Measurements from ENCODE around the gene COL7A1. TPM values are rescaled to one million over a fixed set of nuclear protein-coding genes. Genes with fewer than 3 reads are reported as not detected.
A peak's percentile ranks its signal among the peaks of the same experiment; 100 is the strongest.

Gene COL7A1
- total and polyA plus RNA-seq, 2 experiments from 2014 or later, result 4.0 to 7.9 TPM

GRCh38 chr3:48528754-48529153 is 66.4 kb downstream of the COL7A1 start:
- Histone ChIP-seq H3K9me2 (ENCODE audit: insufficient read depth) (no peaks in the 10 kb centered on the region), H3F3A (replicated peaks; ENCODE audit: low read depth) (peaks cover 4% of the 10 kb centered on the region; the same call in 1 of the 2 replicates), H4K20me1 (replicated peaks; ENCODE audit: insufficient read depth) (no peaks in the 10 kb centered on the region), H3K4me1 (ENCODE audit: insufficient read depth) (no peaks in the 10 kb centered on the region), H3K79me2 (replicated peaks; ENCODE audit: insufficient read depth) (no peaks in the 10 kb centered on the region), H3K4me3 (no peak overlapping the region), H2AFZ (no peak overlapping the region), H3K4me2 (no peak overlapping the region), H3K27ac (ENCODE audit: low read depth) (no peak overlapping the region), H3K27me3 (ENCODE audit: insufficient read depth) (no peaks in the 10 kb centered on the region), H3K36me3 (ENCODE audit: insufficient read depth) (0 out of 2 replicates have a peak, but pooled peaks cover 3% of the 10 kb centered on the region)
- ATAC-seq, result no peak
- H3K36me3 Mint-ChIP-seq (ENCODE audit: low read depth), result peaks cover 16% of the 10 kb centered on the region
- no peaks in the 10 kb centered on the region for H3K4me1 Mint-ChIP-seq
- TF ChIP-seq CREB1 (CRISPR knock-in tag; IDR thresholded peaks at IDR 0.05; ENCODE audit: low read depth) (no peak), REST (IDR thresholded peaks at IDR 0.05; ENCODE audit: unreplicated experiment) (no peak), ZNF331 (CRISPR knock-in tag; IDR thresholded peaks at IDR 0.05; ENCODE audit: low read depth) (no peak), ETS1 (IDR thresholded peaks at IDR 0.05) (no peak), NANOG (IDR thresholded peaks at IDR 0.05; ENCODE audit: borderline replicate concordance) (no peak), JUNB (IDR thresholded peaks at IDR 0.05; ENCODE audit: unreplicated experiment) (no peak), ZNF114 (CRISPR knock-in tag; IDR thresholded peaks at IDR 0.05) (no peak), STAT1 (IDR thresholded peaks at IDR 0.05; ENCODE audit: unreplicated experiment) (no peak), POLR2AphosphoS5 (IDR thresholded peaks at IDR 0.05; ENCODE audit: low read depth) (no peak), CTCF (conservative IDR thresholded peaks at IDR 0.05; ENCODE audit: low read depth in 2 of 2) (no peak)
- no peak overlapping the region for H3K4me3 Mint-ChIP-seq
- no peaks in the 10 kb centered on the region for H3K9me3 Mint-ChIP-seq
- peaks cover 3% of the 10 kb centered on the region for H3K27me3 Mint-ChIP-seq (ENCODE audit: insufficient read depth, low read depth, poor library complexity)
- DNase-seq (ENCODE audit: low spot score), result no peak
- no peak overlapping the region for H3K27ac Mint-ChIP-seq

GRCh38 chr3:48528048-48528447 is 67.1 kb downstream of the COL7A1 start:
- ATAC-seq, result no peak
- Mint-ChIP-seq H3K27ac (peak overlapping the region; percentile 63; the same call in 1 of the 2 replicates), H3K9me3 (no peaks in the 10 kb centered on the region), H3K4me1 (no peaks in the 10 kb centered on the region), H3K36me3 (ENCODE audit: low read depth) (peaks cover 16% of the 10 kb centered on the region), H3K27me3 (ENCODE audit: insufficient read depth, low read depth, poor library complexity) (peaks cover 3% of the 10 kb centered on the region), H3K4me3 (no peak overlapping the region)
- no peaks in the 10 kb centered on the region for H3K79me2 ChIP-seq (replicated peaks; ENCODE audit: insufficient read depth)
- no peak overlapping the region for H3K27ac ChIP-seq (ENCODE audit: low read depth)
- H3K9me2 ChIP-seq (ENCODE audit: insufficient read depth), result no peaks in the 10 kb centered on the region
- no peaks in the 10 kb centered on the region for H4K20me1 ChIP-seq (replicated peaks; ENCODE audit: insufficient read depth)
- no peak overlapping the region for H3K4me2 ChIP-seq
- 0 out of 2 replicates have a peak, but pooled peaks cover 3% of the 10 kb centered on the region for H3K36me3 ChIP-seq (ENCODE audit: insufficient read depth)
- 0 out of 2 replicates have a peak, but pooled peaks cover 4% of the 10 kb centered on the region for H3F3A ChIP-seq (replicated peaks; ENCODE audit: low read depth)
- H3K4me3 ChIP-seq, result no peak overlapping the region
- no peak for DNase-seq (ENCODE audit: low spot score)
- H3K4me1 ChIP-seq (ENCODE audit: insufficient read depth), result no peaks in the 10 kb centered on the region
- H2AFZ ChIP-seq, result no peak overlapping the region
- H3K27me3 ChIP-seq (ENCODE audit: insufficient read depth), result no peaks in the 10 kb centered on the region
- TF ChIP-seq ZNF331 (CRISPR knock-in tag; IDR thresholded peaks at IDR 0.05; ENCODE audit: low read depth), result no peak
- no peak for TF ChIP-seq EZH2phosphoT487 (IDR thresholded peaks at IDR 0.05; ENCODE audit: unreplicated experiment)
- no peak for TF ChIP-seq REST (IDR thresholded peaks at IDR 0.05; ENCODE audit: unreplicated experiment)
- TF ChIP-seq ZNF114 (CRISPR knock-in tag; IDR thresholded peaks at IDR 0.05), result no peak
- no peak for TF ChIP-seq NANOG (IDR thresholded peaks at IDR 0.05; ENCODE audit: borderline replicate concordance)
- TF ChIP-seq JUNB (IDR thresholded peaks at IDR 0.05; ENCODE audit: unreplicated experiment), result no peak
- no peak for TF ChIP-seq STAT1 (IDR thresholded peaks at IDR 0.05; ENCODE audit: unreplicated experiment)
- no peak for TF ChIP-seq CREB1 (CRISPR knock-in tag; IDR thresholded peaks at IDR 0.05; ENCODE audit: low read depth)
